Activated CD8-positive, alpha-beta T cell treated with anti-CD3 and anti-CD28 coated beads, Interleukin-2, amount 10 ng/mL, durations not matched to agents 7 days and 5 days (primary cell): ENCODE results near the gene NUBP2. TPM values are rescaled to one million over a fixed set of nuclear protein-coding genes. Genes with fewer than 3 reads are reported as not detected.
A peak's percentile ranks its signal among the peaks of the same experiment; 100 is the strongest.

ENCODE experiments used
- ATAC-seq: fragments of 150-1000 bp; cut with Tn5 transposase; one replicate; pipeline ENCODE4 v1.10.0; 2021; ENCODE audit warnings: moderate library complexity
- CTCF ChIA-PET: fragments of 350-600 bp; sonication (Branson Sonifier 250); formaldehyde crosslinking; loops from one replicate; lab custom pipeline; 2021; ENCODE audit warnings: antibody characterized with exemption; lab: Charles Lee
- POLR2A ChIA-PET: fragments of 350-600 bp; sonication (Branson Sonifier 250); formaldehyde crosslinking; loops from one replicate; lab custom pipeline; 2021; ENCODE audit warnings: antibody characterized with exemption; lab: Charles Lee
- DNase-seq: peaks from one replicate; pipeline ENCODE4 v3.0.0-alpha.2; 2020
- H3K27ac Mint-ChIP-seq: one replicate; pipeline ENCODE4 v1.8.0; 2021; ENCODE audit warnings: mild to moderate bottlenecking, mixed read lengths
- H3K27me3 Mint-ChIP-seq: one replicate; pipeline ENCODE4 v1.8.0; 2021; ENCODE audit warnings: low read depth, mixed read lengths
- H3K36me3 Mint-ChIP-seq: one replicate; pipeline ENCODE4 v1.8.0; 2021; ENCODE audit warnings: low read depth, mixed read lengths
- H3K4me1 Mint-ChIP-seq: one replicate; pipeline ENCODE4 v1.8.0; 2021; ENCODE audit warnings: low read depth, mixed read lengths
- H3K4me3 Mint-ChIP-seq: one replicate; pipeline ENCODE4 v1.8.0; 2021; ENCODE audit warnings: mild to moderate bottlenecking, mixed read lengths
- H3K9me3 Mint-ChIP-seq: one replicate; pipeline ENCODE4 v1.8.0; 2022; ENCODE audit warnings: mixed read lengths; ENCODE audit not compliant: insufficient read depth
- total RNA-seq, 2 experiments: library from RNA; stranded (reverse); gene quantifications; one replicate each; pipeline ENCODE4 v1.2.3, GENCODE V29; 2021

NUBP2 gene
- total RNA-seq, 2 experiments from 2014 or later = 58.5 to 61.8 TPM

GRCh38 chr16:1774448-1774780 lies 8.3 kb upstream of the NUBP2 start:
- Mint-ChIP-seq H3K4me1 (peaks cover 17% of the 10 kb centered on the region), H3K9me3 (no peaks in the 10 kb centered on the region), H3K36me3 (peaks cover 18% of the 10 kb centered on the region), H3K4me3 (peak overlapping the region; percentile 99), H3K27me3 (no peaks in the 10 kb centered on the region), H3K27ac (no peak overlapping the region)
- DNase-seq = no peak
- ATAC-seq = no peak
- ChIA-PET CTCF (interaction anchor here (1.4 to 4.8 kb wide), 4 partner anchors 8 to 366 kb away, joined by 3 to 41 read pairs (median 6); partner anchors contain the start of genes MAPK8IP3, NUBP2 and SPSB3), POLR2A (interaction anchor here (2.4 to 4.7 kb wide), 2 partner anchors 9 to 68 kb away, joined by 11 to 39 read pairs; partner anchors contain the start of genes MAPK8IP3, NUBP2 and SPSB3)

GRCh38 chr16:1775006-1775845 lies 7.5 kb upstream of the NUBP2 start:
- H3K36me3 Mint-ChIP-seq = peaks cover 15% of the 10 kb centered on the region

GRCh38 chr16:1775846-1776671 lies 6.7 kb upstream of the NUBP2 start:
- Mint-ChIP-seq H3K4me1 (peaks cover 16% of the 10 kb centered on the region), H3K9me3 (no peaks in the 10 kb centered on the region), H3K27me3 (no peaks in the 10 kb centered on the region), H3K27ac (no peak overlapping the region), H3K36me3 (peaks cover 11% of the 10 kb centered on the region), H3K4me3 (no peak overlapping the region)
- no peak for DNase-seq
- ATAC-seq = no peak
- CTCF ChIA-PET = no interaction called here
- POLR2A ChIA-PET = interaction anchor here (0.6 to 2.4 kb wide), 2 partner anchors 70 to 117 kb away, joined by 3 to 11 read pairs; partner anchors contain the start of gene MAPK8IP3

More at GRCh38 chr16:1775006-1775845, 7.5 kb upstream of the NUBP2 start:
- H3K4me3 Mint-ChIP-seq = peak overlapping the region; percentile 43
- H3K27me3 Mint-ChIP-seq = no peaks in the 10 kb centered on the region
- ATAC-seq (no peak), DNase-seq (no peak)
- H3K9me3 Mint-ChIP-seq = no peaks in the 10 kb centered on the region
- POLR2A ChIA-PET = interaction anchor here (2.4 kb wide), 1 partner anchor 69 kb away, joined by 11 read pairs; the partner anchor contains the start of gene MAPK8IP3
- peaks cover 15% of the 10 kb centered on the region for H3K4me1 Mint-ChIP-seq
- CTCF ChIA-PET = interaction anchor here (1.4 to 4.8 kb wide), 2 partner anchors 7 to 154 kb away, joined by 3 to 41 read pairs; partner anchors contain the start of genes NUBP2 and SPSB3
- no peak overlapping the region for H3K27ac Mint-ChIP-seq

GRCh38 chr16:1776672-1776955 lies 6.1 kb upstream of the NUBP2 start:
- no peak for ATAC-seq
- no peaks in the 10 kb centered on the region for H3K9me3 Mint-ChIP-seq
- no peak for DNase-seq
- no peak overlapping the region for H3K27ac Mint-ChIP-seq
- H3K4me3 Mint-ChIP-seq = no peak overlapping the region
- peaks cover 12% of the 10 kb centered on the region for H3K36me3 Mint-ChIP-seq
- no peaks in the 10 kb centered on the region for H3K27me3 Mint-ChIP-seq
- CTCF ChIA-PET = no interaction called here
- peaks cover 22% of the 10 kb centered on the region for H3K4me1 Mint-ChIP-seq
- POLR2A ChIA-PET = interaction anchor here (0.6 kb wide), 1 partner anchor 117 kb away, joined by 3 read pairs; no protein-coding TSS in a partner anchor

GRCh38 chr16:1776991-1777374 lies 5.8 kb upstream of the NUBP2 start:
- no peak for ATAC-seq
- Mint-ChIP-seq H3K4me3 (no peak overlapping the region), H3K9me3 (no peaks in the 10 kb centered on the region), H3K4me1 (peaks cover 22% of the 10 kb centered on the region), H3K27me3 (no peaks in the 10 kb centered on the region), H3K36me3 (peaks cover 11% of the 10 kb centered on the region), H3K27ac (no peak overlapping the region)
- no peak for DNase-seq
- ChIA-PET CTCF (no interaction called here), POLR2A (interaction anchor here (0.6 kb wide), 1 partner anchor 118 kb away, joined by 3 read pairs; no protein-coding TSS in a partner anchor)

- ATAC-seq = no peak
- H3K27ac Mint-ChIP-seq = no peak overlapping the region
- peaks cover 5% of the 10 kb centered on the region for H3K36me3 Mint-ChIP-seq
- no peaks in the 10 kb centered on the region for H3K9me3 Mint-ChIP-seq
- H3K4me3 Mint-ChIP-seq = no peak overlapping the region
- POLR2A ChIA-PET = no interaction called here
- CTCF ChIA-PET = no interaction called here
- no peaks in the 10 kb centered on the region for H3K27me3 Mint-ChIP-seq
- no peak for DNase-seq
- H3K4me1 Mint-ChIP-seq = peaks cover 22% of the 10 kb centered on the region
These were observed 5.2 kb upstream of the NUBP2 start for GRCh38 chr16:1777375-1778199.

GRCh38 chr16:1778200-1779179 lies 4.3 kb upstream of the NUBP2 start:
- Mint-ChIP-seq H3K27ac (no peak overlapping the region), H3K36me3 (peaks cover 8% of the 10 kb centered on the region), H3K4me3 (no peak overlapping the region), H3K27me3 (no peaks in the 10 kb centered on the region), H3K9me3 (no peaks in the 10 kb centered on the region), H3K4me1 (peaks cover 26% of the 10 kb centered on the region)
- ChIA-PET POLR2A (no interaction called here), CTCF (no interaction called here)
- DNase-seq (no peak), ATAC-seq (no peak)

GRCh38 chr16:1779234-1779701 lies 3.5 kb upstream of the NUBP2 start:
- CTCF ChIA-PET = no interaction called here
- H3K9me3 Mint-ChIP-seq = no peaks in the 10 kb centered on the region
- no peak overlapping the region for H3K4me3 Mint-ChIP-seq
- H3K27me3 Mint-ChIP-seq = no peaks in the 10 kb centered on the region
- peaks cover 8% of the 10 kb centered on the region for H3K36me3 Mint-ChIP-seq
- no peak overlapping the region for H3K27ac Mint-ChIP-seq
- ATAC-seq (no peak), DNase-seq (no peak)
- peaks cover 33% of the 10 kb centered on the region for H3K4me1 Mint-ChIP-seq
- POLR2A ChIA-PET = no interaction called here

- POLR2A ChIA-PET = interaction anchor here (0.8 to 1.0 kb wide), 2 partner anchors 8 to 74 kb away, joined by 4 to 6 read pairs; partner anchors contain the start of gene MAPK8IP3
- peaks cover 29% of the 10 kb centered on the region for H3K4me1 Mint-ChIP-seq
These were observed 2.8 kb upstream of the NUBP2 start for GRCh38 chr16:1779741-1780676.

More at GRCh38 chr16:1779741-1780676, 2.8 kb upstream of the NUBP2 start:
- Mint-ChIP-seq H3K27me3 (no peaks in the 10 kb centered on the region), H3K36me3 (peaks cover 9% of the 10 kb centered on the region), H3K27ac (no peak overlapping the region), H3K4me3 (peak overlapping the region; percentile 5), H3K9me3 (no peaks in the 10 kb centered on the region)
- ATAC-seq (no peak), DNase-seq (no peak)
- CTCF ChIA-PET = no interaction called here
